NCI-H82 (cell line): Measurements from ENCODE around the gene EARS2.
"Not testable (repeated sequence)": the region's sequence is repeated elsewhere in the genome, so short reads cannot be mapped to it uniquely, and the experiment has no call there.

Experiments used
- DNase-seq: peaks from one replicate; lab custom pipeline; 2025; lab: John Stamatoyannopoulos, UW

EARS2 gene

GRCh38 chr16:23505671-23506605 lies 51.2 kb downstream of the EARS2 start:
- DNase-seq = no peak

GRCh38 chr16:23505180-23505665 lies 51.9 kb downstream of the EARS2 start:
- no peak for DNase-seq

GRCh38 chr16:23504453-23505179 lies 52.5 kb downstream of the EARS2 start:
- DNase-seq = no peak

GRCh38 chr16:23504076-23504452 lies 53.1 kb downstream of the EARS2 start:
- DNase-seq = no peak

GRCh38 chr16:23502466-23502865 lies 54.7 kb downstream of the EARS2 start:
- no peak for DNase-seq

GRCh38 chr16:23501291-23501690 lies 55.9 kb downstream of the EARS2 start:
- DNase-seq = no peak

GRCh38 chr16:23500862-23501225 lies 56.3 kb downstream of the EARS2 start:
- no peak for DNase-seq

GRCh38 chr16:23500212-23500861 lies 56.8 kb downstream of the EARS2 start:
- no peak for DNase-seq

- DNase-seq = no peak
Observed at GRCh38 chr16:23499801-23500200, 57.3 kb downstream of the EARS2 start.

GRCh38 chr16:23498863-23499262 lies 58.3 kb downstream of the EARS2 start:
- DNase-seq = no peak

- DNase-seq = no peak
Observed at GRCh38 chr16:23497543-23497868, 59.6 kb downstream of the EARS2 start.

- DNase-seq = no peak
Observed at GRCh38 chr16:23496821-23497542, 60.2 kb downstream of the EARS2 start.

- no peak for DNase-seq
Observed at GRCh38 chr16:23495671-23496070, 61.5 kb downstream of the EARS2 start.

- no peak for DNase-seq
Observed at GRCh38 chr16:23494188-23494587, 63.0 kb downstream of the EARS2 start.

- DNase-seq = no peak
Observed at GRCh38 chr16:23491490-23492391, 65.4 kb downstream of the EARS2 start.

GRCh38 chr16:23486480-23486879 lies 70.7 kb downstream of the EARS2 start:
- DNase-seq = no peak

- DNase-seq = no peak
Observed at GRCh38 chr16:23485841-23486240, 71.3 kb downstream of the EARS2 start.

GRCh38 chr16:23485257-23485614 lies 71.9 kb downstream of the EARS2 start:
- DNase-seq = no peak

GRCh38 chr16:23484510-23485256 lies 72.5 kb downstream of the EARS2 start:
- no peak for DNase-seq

- not testable (repeated sequence) for DNase-seq
Observed at GRCh38 chr16:23483492-23483891, 73.7 kb downstream of the EARS2 start.
